Kidney (tissue), 14 donors: ENCODE measurements around the gene ARHGEF38. TPM values are rescaled to one million over a fixed set of nuclear protein-coding genes. Genes with fewer than 3 reads are reported as not detected.
A peak's percentile ranks its signal among the peaks of the same experiment; 100 is the strongest.
"Not testable (repeated sequence)": the region's sequence is repeated elsewhere in the genome, so short reads cannot be mapped to it uniquely, and the experiment has no call there.

ENCODE experiments used
- DNase-seq, 5 donors: peaks; one replicate each; pipeline ENCODE4 v3.0.0-alpha.2; 2013 to 2020
- FAIRE-seq: peaks from 2 replicates; lab custom pipeline; 2012; peaks lifted over from hg19 to GRCh38; lab: Jason Lieb, UNC
- H3K27ac ChIP-seq, 2 donors: one replicate each; pipeline ENCODE4 v1.7.0; 2013; ENCODE audit warnings: low read depth in 2 of 2, low read length in 2 of 2, inconsistent platforms in 1 of 2
- H3K27me3 ChIP-seq: one replicate; pipeline ENCODE4 v1.7.1; 2013; ENCODE audit warnings: low read length, inconsistent platforms; ENCODE audit not compliant: control insufficient read depth, insufficient read depth
- H3K36me3 ChIP-seq, 3 donors: one replicate each; pipeline versions ENCODE4 v1.7.0 to v1.7.1; 2013; ENCODE audit warnings: low read length in 3 of 3, control low read depth in 1 of 3, inconsistent platforms in 1 of 3; ENCODE audit not compliant: insufficient read depth in 3 of 3, control insufficient read depth in 2 of 3
- H3K4me1 ChIP-seq, 3 donors: one replicate each; pipeline versions ENCODE4 v1.7.0 to v1.7.1; 2013; ENCODE audit warnings: low read length in 3 of 3, inconsistent platforms in 1 of 3, low read depth in 1 of 3; ENCODE audit not compliant: control insufficient read depth in 2 of 3, insufficient read depth in 2 of 3
- H3K4me3 ChIP-seq, 3 donors: one replicate each; pipeline versions ENCODE4 v1.7.0 to v1.8.1; 2013; ENCODE audit warnings: low read length in 3 of 3, control low read depth in 1 of 3, inconsistent platforms in 1 of 3
- H3K9ac ChIP-seq, 3 donors: one replicate each; pipeline versions ENCODE4 v1.7.0 to v1.7.1; 2013; ENCODE audit warnings: low read length in 3 of 3, control low read depth in 1 of 3, inconsistent platforms in 1 of 3
- H3K9me3 ChIP-seq, 3 donors: one replicate each; pipeline versions ENCODE4 v1.7.0 to v1.7.1; 2013; ENCODE audit warnings: low read length in 3 of 3, control low read depth in 1 of 3, inconsistent platforms in 1 of 3; ENCODE audit not compliant: control insufficient read depth in 2 of 3, insufficient read depth in 1 of 3
- CTCF ChIP-seq: IDR thresholded peaks from 3 replicates; pipeline ENCODE4 v1.5.1; 2012; ENCODE audit warnings: mild to moderate bottlenecking, moderate library complexity, borderline replicate concordance; ENCODE audit not compliant: insufficient read depth; ENCODE audit errors: extremely low read depth
- intact Hi-C: fragments of 100-400 bp; cut with DNase I; formaldehyde crosslinking; loops from one replicate; pipeline ENCODE4 v1.11.1; 2022
- polyA plus RNA-seq: library from polyadenylated mRNA; stranded (reverse); fragments of 350-450 nt; fragmentation: Illumina TruSeq; extraction: RNeasy Lipid Tissue Mini Kit (QIAGEN cat#74804); gene quantifications from one replicate; pipeline ENCODE4 v1.2.3, GENCODE V29; 2014; ENCODE audit warnings: low read depth, low replicate concordance; ENCODE audit not compliant: insufficient read depth
- total RNA-seq: library from RNA; stranded (reverse); fragmentation: NEBNext Ultra II Directional; extraction: Animal tissue kit (Norgen Biotek cat#: 25700); gene quantifications from one replicate; pipeline ENCODE4 v1.2.1, GENCODE V29; 2021
- donor health status: control.
- donor health status: control.
- donor health status: control.
- donor health status: control.
- donor health status: control.
- donor health status: DM: yes; HTN: yes; CAD: no.
- donor health status: Normal renal cell carcinoma (clear cell type).

Gene ARHGEF38
- total and polyA plus RNA-seq, 2 donors from 2014 or later = 1.5 to 41.1 TPM

DNA sequence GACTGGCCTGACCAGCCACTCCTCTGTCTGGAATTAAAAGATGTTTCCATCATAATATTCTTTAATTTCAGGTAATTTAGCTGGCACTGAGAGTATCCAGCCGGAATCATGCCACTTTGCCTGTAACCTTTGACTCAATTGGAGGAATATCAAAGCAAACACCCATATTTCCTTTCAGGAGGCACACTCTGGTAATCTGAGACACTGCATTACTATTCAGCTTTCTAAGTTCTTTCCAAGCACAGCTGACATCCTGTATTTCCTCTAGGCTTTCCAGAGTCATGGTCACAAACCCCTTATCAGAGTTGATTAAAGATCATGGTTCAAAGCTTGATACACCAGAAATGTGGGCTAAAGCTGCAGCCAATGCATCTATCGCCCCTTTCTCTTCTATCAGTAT lies 126.8 kb downstream of the ARHGEF38 start:
- Histone ChIP-seq H3K4me3 (no peak overlapping the region), H3K9me3 (no peaks in the 10 kb centered on the region), H3K36me3 (peaks cover 0 to 5% (median 2%) of the 10 kb centered on the region in 3 donors), H3K4me1 (peaks cover 0 to 4% (median 0%) of the 10 kb centered on the region in 3 donors), H3K9ac (no peak overlapping the region), H3K27ac (no peak overlapping the region), H3K27me3 (no peaks in the 10 kb centered on the region)
- intact Hi-C loops = no loop called here
- DNase-seq (peak in 1 of 5 donors; percentile 12), FAIRE-seq (no peak)
- TF ChIP-seq CTCF = no peak

DNA sequence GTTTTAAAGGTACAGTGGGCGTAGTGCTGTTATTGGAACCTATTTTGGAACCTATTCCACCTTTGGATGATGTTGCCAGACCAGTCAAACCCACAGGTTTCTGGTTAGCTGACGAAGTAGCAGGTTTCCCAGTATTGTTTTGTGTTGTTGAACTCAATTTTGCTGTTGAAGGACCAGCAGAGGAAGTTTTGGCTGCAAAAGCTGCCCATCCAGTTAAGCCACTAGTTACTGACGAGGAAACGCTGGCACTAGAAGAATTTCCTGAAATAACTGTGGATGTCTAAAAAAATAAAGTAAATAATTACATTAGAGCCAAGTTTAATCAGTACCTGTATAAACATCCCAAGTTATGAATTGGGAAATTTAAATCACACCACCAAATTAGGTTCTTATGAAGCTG lies 130.6 kb downstream of the ARHGEF38 start:
- Histone ChIP-seq H3K4me3 (peak overlapping the region in 1 of 3 donors; percentile 24), H3K9me3 (no peaks in the 10 kb centered on the region), H3K27ac (peak overlapping the region; percentile 34 to 41), H3K27me3 (no peaks in the 10 kb centered on the region), H3K9ac (no peak overlapping the region), H3K4me1 (peaks cover 0 to 4% (median 0%) of the 10 kb centered on the region in 3 donors), H3K36me3 (peaks cover 0 to 5% (median 2%) of the 10 kb centered on the region in 3 donors)
- DNase-seq = peak in 1 of 5 donors; percentile 16
- no peak for TF ChIP-seq CTCF
- FAIRE-seq = no peak
- intact Hi-C loops = no loop called here

DNA sequence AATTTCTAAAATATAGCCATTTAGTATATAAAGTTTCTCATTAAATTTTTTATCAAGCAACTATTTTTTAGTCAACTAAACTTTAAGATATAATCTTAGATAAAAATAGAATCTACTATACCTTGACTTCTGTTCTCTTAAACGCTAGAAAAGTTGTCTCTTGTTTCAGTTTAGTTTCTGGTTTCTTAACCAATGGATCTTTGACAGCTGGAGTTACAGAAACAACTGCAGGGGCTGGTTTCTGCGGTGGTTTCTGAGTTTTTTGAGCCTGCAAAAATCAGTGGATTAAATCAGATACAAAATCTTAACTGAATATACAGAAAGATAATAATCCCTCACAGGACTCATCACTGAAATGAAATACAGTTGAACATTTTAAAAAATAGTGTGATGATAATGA lies 134.2 kb downstream of the ARHGEF38 start:
- Histone ChIP-seq H3K36me3 (peaks cover 2 to 17% (median 13%) of the 10 kb centered on the region in 3 donors), H3K9me3 (no peaks in the 10 kb centered on the region), H3K9ac (no peak overlapping the region), H3K4me1 (peaks cover 0 to 4% (median 0%) of the 10 kb centered on the region in 3 donors), H3K27ac (no peak overlapping the region), H3K27me3 (no peaks in the 10 kb centered on the region), H3K4me3 (no peak overlapping the region)
- no peak for DNase-seq
- TF ChIP-seq CTCF = no peak
- intact Hi-C loops = no loop called here
- peak; percentile 37 for FAIRE-seq

- H3K9me3 ChIP-seq, FAIRE-seq, H3K27ac ChIP-seq, DNase-seq, H3K4me3 ChIP-seq, H3K27me3 ChIP-seq, H3K4me1 ChIP-seq, H3K9ac ChIP-seq, intact Hi-C loops: not testable (repeated sequence)
- H3K36me3 ChIP-seq = peaks cover 0 to 23% (median 8%) of the 10 kb centered on the region in 3 donors
Measured at GRCh38 chr4:105694812-105695211, 142.4 kb downstream of the ARHGEF38 start.

GRCh38 chr4:105695832-105696231 lies 143.4 kb downstream of the ARHGEF38 start:
- intact Hi-C loops, H3K9me3 ChIP-seq, H3K27ac ChIP-seq, H3K27me3 ChIP-seq, FAIRE-seq, H3K4me1 ChIP-seq, DNase-seq, H3K4me3 ChIP-seq, H3K9ac ChIP-seq: not testable (repeated sequence)
- H3K36me3 ChIP-seq = peaks cover 0 to 23% (median 5%) of the 10 kb centered on the region in 3 donors
